RWPE2 (cell line): ENCODE measurements around the gene PSMB5.

ENCODE experiments used
- ATAC-seq: fragments of 200-7000 bp; cut with Tn5 transposase; 3 replicates; pipeline ENCODE4 v1.9.1; 2021; ENCODE audit warnings: low read depth
- DNase-seq: peaks from one replicate; pipeline ENCODE4 v3.0.0-alpha.2; 2020; ENCODE audit warnings: low spot score
- H3K27ac ChIP-seq: fragments of 450-650 bp; 2 replicates; pipeline ENCODE4 v1.5.1; 2017; ENCODE audit warnings: mild to moderate bottlenecking; ENCODE audit not compliant: poor library complexity, severe bottlenecking
- H3K27me3 ChIP-seq: fragments of 250-450 bp; sonication (Bioruptor Pico); 2 replicates; pipeline ENCODE4 v1.5.1; 2021; ENCODE audit warnings: mild to moderate bottlenecking, moderate library complexity; ENCODE audit not compliant: insufficient read depth, poor library complexity, severe bottlenecking
- H3K36me3 ChIP-seq: fragments of 250-450 bp; sonication (Bioruptor Pico); 2 replicates; pipeline ENCODE4 v1.5.1; 2020; ENCODE audit warnings: low read depth, mild to moderate bottlenecking, moderate library complexity
- H3K4me1 ChIP-seq: fragments of 250-450 bp; sonication (Bioruptor Pico); 2 replicates; pipeline ENCODE4 v1.5.1; 2021; ENCODE audit warnings: mild to moderate bottlenecking, moderate library complexity; ENCODE audit not compliant: insufficient read depth, poor library complexity, severe bottlenecking
- H3K4me3 ChIP-seq: fragments of 250-450 bp; sonication (Bioruptor Pico); 2 replicates; pipeline ENCODE4 v1.5.1; 2021; ENCODE audit warnings: mild to moderate bottlenecking, moderate library complexity; ENCODE audit not compliant: severe bottlenecking
- H3K9me3 ChIP-seq: fragments of 250-450 bp; sonication (Bioruptor Pico); 2 replicates; pipeline ENCODE4 v1.5.1; 2021; ENCODE audit warnings: mild to moderate bottlenecking, moderate library complexity; ENCODE audit not compliant: severe bottlenecking
- CTCF ChIP-seq: fragments of 450-650 bp; IDR thresholded peaks from one replicate; pipeline ENCODE4 v1.5.1; 2017; ENCODE audit warnings: mild to moderate bottlenecking, moderate library complexity; ENCODE audit not compliant: poor library complexity, severe bottlenecking

PSMB5 gene

DNA sequence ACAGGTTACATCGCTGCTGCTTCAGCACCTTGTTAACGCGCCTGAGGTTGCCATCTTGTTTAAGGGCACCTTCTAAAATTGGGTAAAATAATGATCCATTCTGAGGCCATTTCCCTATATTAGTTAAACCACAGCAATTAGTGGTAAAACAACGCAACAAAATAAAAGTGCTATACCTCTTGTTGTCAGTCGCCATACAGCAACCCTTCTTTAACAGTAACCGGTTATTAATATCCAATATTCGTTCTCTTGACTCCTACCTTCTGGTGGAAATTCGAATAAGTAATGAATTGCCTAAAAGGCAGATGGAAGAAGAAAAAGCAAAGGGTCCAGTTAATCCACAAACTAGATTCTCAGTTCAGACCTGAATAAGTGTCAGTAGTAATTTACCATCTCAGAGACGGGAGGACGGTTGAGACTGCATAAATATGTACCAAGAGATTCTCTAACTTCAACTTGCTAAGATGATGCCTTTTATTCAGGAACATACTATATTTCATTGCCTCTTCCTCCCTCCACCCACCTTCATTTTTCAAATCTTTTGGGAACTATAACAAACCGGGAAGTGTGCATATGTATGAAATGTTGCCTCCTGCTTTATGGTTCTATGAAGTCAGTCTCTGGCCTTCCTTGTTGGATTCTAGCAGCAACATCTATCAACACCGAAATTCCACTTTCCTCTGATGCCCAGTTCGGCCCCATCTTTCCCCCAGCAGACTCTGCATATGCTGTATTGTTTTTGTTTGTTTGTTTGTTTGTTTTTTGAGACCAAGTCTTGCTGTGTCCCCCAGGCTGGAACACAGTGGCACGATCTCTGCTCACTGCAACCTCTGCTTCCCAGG lies 824 bp upstream of the PSMB5 start:
- Histone ChIP-seq H3K9me3 (no peaks in the 10 kb centered on the region), H3K27me3 (no peaks in the 10 kb centered on the region), H3K36me3 (peaks cover 33% of the 10 kb centered on the region), H3K4me3 (peak overlapping the region; percentile 62), H3K4me1 (peaks cover 9% of the 10 kb centered on the region), H3K27ac (peak overlapping the region; percentile 67)
- TF ChIP-seq CTCF = no peak
- ATAC-seq = no peak
- DNase-seq = no peak

GRCh38 chr14:23033801-23034497 lies 751 bp downstream of the PSMB5 start:
- H3K36me3 ChIP-seq = peaks cover 49% of the 10 kb centered on the region
- ATAC-seq = no peak; the same call in 2 of the 3 replicates
- peak overlapping the region; percentile 67 for H3K27ac ChIP-seq
- H3K4me1 ChIP-seq = peaks cover 9% of the 10 kb centered on the region
- peak overlapping the region; percentile 62 for H3K4me3 ChIP-seq
- no peaks in the 10 kb centered on the region for H3K9me3 ChIP-seq
- DNase-seq = no peak
- TF ChIP-seq CTCF = no peak
- no peaks in the 10 kb centered on the region for H3K27me3 ChIP-seq

DNA sequence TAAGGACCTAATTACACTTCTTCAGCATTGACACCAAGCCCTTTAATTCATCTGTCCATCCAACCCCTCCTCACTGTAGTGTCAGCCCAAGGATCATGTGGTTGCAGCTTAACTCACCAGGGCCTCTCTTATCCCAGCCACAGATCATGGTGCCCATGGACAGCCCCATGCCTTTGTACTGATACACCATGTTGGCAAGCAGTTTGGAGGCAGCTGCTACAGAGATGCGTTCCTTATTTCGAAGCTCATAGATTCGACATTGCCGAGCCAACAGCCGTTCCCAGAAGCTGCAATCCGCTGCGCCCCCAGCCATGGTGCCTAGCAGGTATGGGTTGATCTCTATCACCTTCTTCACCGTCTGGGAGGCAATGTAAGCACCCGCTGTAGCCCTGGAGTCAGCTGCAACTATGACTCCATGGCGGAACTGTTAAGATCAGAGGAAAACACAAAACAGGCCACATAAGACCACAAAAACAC lies 1.4 kb downstream of the PSMB5 start:
- ATAC-seq = no peak
- no peaks in the 10 kb centered on the region for H3K27me3 ChIP-seq
- H3K9me3 ChIP-seq = no peaks in the 10 kb centered on the region
- H3K4me1 ChIP-seq = peaks cover 9% of the 10 kb centered on the region
- no peak for DNase-seq
- H3K36me3 ChIP-seq = peaks cover 55% of the 10 kb centered on the region
- no peak for TF ChIP-seq CTCF
- no peak overlapping the region for H3K4me3 ChIP-seq
- no peak overlapping the region for H3K27ac ChIP-seq

GRCh38 chr14:23030936-23031335 lies 3.8 kb downstream of the PSMB5 start:
- no peaks in the 10 kb centered on the region for H3K9me3 ChIP-seq
- H3K4me1 ChIP-seq = peaks cover 9% of the 10 kb centered on the region
- peaks cover 71% of the 10 kb centered on the region for H3K36me3 ChIP-seq
- TF ChIP-seq CTCF = no peak
- H3K27ac ChIP-seq = no peak overlapping the region
- no peak overlapping the region for H3K4me3 ChIP-seq
- ATAC-seq (no peak), DNase-seq (no peak)
- H3K27me3 ChIP-seq = no peaks in the 10 kb centered on the region
